HUES48 (cell line): ENCODE measurements around the gene PPP1R1B.

Experiments used
- H3K27ac ChIP-seq: one replicate; pipeline ENCODE4 v1.7.0; 2013; ENCODE audit warnings: low read depth, low read length, inconsistent platforms
- H3K27me3 ChIP-seq: 2 replicates; pipeline ENCODE4 v1.6.1; 2013; ENCODE audit warnings: mild to moderate bottlenecking, low read length; ENCODE audit not compliant: control insufficient read depth, insufficient read depth
- H3K36me3 ChIP-seq: 2 replicates; pipeline ENCODE4 v1.6.1; 2013; ENCODE audit warnings: low read length; ENCODE audit not compliant: control insufficient read depth, insufficient read depth
- H3K4me1 ChIP-seq: 2 replicates; pipeline ENCODE4 v1.6.1; 2013; ENCODE audit warnings: mild to moderate bottlenecking, low read length; ENCODE audit not compliant: control insufficient read depth, insufficient read depth
- H3K4me3 ChIP-seq: 2 replicates; pipeline ENCODE4 v1.5.1; 2013; ENCODE audit warnings: mild to moderate bottlenecking, low read depth, low read length
- H3K9ac ChIP-seq: 2 replicates; pipeline ENCODE4 v1.6.1; 2013; ENCODE audit warnings: mild to moderate bottlenecking, low read depth, low read length, moderate library complexity
- H3K9me3 ChIP-seq: 2 replicates; pipeline ENCODE4 v1.6.1; 2013; ENCODE audit warnings: low read length; ENCODE audit not compliant: control insufficient read depth, insufficient read depth

Gene PPP1R1B

GRCh38 chr17:39650121-39650579, 23.4 kb downstream of the PPP1R1B start:
- no peak overlapping the region for H3K27ac ChIP-seq
- peaks cover 23% of the 10 kb centered on the region for H3K4me1 ChIP-seq
- H3K9me3 ChIP-seq, result no peaks in the 10 kb centered on the region
- H3K27me3 ChIP-seq, result no peaks in the 10 kb centered on the region
- no peaks in the 10 kb centered on the region for H3K36me3 ChIP-seq
- H3K4me3 ChIP-seq, result no peak overlapping the region
- no peak overlapping the region for H3K9ac ChIP-seq

DNA sequence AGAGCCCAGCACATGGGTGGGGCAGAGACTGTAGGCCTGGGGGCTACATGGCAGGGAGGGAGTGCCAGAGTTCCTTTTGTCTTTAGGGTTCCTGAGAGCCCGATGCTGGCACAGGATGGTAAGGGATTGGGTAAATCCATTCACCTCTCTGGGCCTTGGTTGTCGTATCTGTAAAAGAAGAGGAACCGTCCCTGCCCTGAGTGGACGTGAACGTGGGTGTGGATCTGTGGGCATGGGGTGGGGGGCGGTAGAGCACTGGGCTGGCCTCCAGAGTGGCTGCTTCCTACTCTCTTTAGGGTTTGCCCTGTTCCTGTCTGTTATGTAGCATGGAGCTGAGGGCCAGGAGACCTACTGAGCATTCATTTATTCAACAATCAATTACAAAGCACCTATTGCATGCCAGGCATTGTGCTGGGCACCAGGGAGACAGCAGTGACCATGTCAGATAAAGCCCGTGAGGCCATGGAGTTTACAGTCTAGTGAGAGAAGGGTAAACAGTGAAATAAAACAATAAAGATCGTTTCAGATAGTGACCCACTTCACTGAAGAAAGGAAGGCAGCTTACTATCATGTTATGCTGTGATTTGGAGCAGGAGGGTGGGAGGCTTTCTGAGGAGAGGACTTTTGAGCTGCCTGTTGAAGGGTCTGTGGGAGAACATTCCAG, 25.3 kb downstream of the PPP1R1B start:
- no peak overlapping the region for H3K4me3 ChIP-seq
- no peak overlapping the region for H3K9ac ChIP-seq
- H3K27ac ChIP-seq, result peak overlapping the region; percentile 78
- no peaks in the 10 kb centered on the region for H3K9me3 ChIP-seq
- no peaks in the 10 kb centered on the region for H3K36me3 ChIP-seq
- no peaks in the 10 kb centered on the region for H3K27me3 ChIP-seq
- peaks cover 19% of the 10 kb centered on the region for H3K4me1 ChIP-seq

DNA sequence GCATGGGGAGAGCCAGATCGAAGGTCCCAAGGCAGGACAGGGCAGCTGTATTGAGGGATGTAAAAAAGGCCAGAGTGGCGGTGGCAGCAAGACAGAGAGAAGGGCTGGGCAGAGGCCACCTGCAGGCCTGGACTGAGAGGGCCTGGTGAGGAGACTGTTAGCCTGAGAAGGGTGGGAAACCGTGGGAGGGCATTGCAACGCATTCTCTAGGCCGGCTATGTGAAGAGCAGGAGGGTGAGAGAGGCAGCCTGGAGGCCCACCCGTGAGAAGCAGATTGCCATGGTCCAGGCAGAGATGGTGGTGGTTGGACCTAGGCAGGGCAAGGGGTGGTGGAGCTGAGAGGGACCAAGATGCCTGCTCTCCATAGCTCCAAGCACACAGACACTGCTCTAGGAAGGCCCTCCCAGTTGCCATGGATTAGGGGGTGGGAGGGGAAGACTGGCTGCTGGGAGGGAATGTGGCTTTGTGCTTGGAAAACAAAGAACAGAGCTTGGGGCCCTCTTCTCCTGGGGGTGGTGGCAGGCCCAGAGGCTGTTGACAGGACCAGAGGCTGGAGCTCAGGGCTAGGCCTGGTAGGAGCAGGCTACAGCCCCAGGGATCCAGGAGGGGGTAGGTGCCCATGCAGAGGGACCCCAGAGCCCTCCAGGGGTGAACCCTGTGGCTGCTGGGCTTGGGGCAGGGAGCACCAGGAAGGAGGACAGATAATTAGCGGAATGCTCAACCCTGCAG, 26.0 kb downstream of the PPP1R1B start:
- Histone ChIP-seq H3K9ac (no peak overlapping the region), H3K27ac (peak overlapping the region; percentile 78), H3K4me3 (no peak overlapping the region), H3K9me3 (no peaks in the 10 kb centered on the region), H3K27me3 (no peaks in the 10 kb centered on the region), H3K36me3 (no peaks in the 10 kb centered on the region), H3K4me1 (peaks cover 19% of the 10 kb centered on the region)

DNA sequence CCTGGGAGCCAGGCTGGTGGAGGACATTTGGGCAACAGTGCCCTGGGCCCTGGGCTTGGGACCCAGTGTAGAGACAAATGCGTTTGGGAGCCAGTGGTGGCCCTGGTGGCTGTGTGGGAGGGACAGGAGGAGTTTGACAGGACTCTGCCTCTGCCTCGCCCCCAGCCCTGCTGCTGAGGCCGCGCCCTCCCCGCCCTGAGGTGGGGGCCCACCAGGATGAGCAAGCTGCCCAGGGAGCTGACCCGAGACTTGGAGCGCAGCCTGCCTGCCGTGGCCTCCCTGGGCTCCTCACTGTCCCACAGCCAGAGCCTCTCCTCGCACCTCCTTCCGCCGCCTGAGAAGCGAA, 26.5 kb downstream of the PPP1R1B start:
- Histone ChIP-seq H3K4me1 (peaks cover 23% of the 10 kb centered on the region), H3K9ac (no peak overlapping the region)

GRCh38 chr17:39653662-39654331, 27.0 kb downstream of the PPP1R1B start:
- H3K4me1 ChIP-seq, result peaks cover 25% of the 10 kb centered on the region
- H3K4me3 ChIP-seq, result no peak overlapping the region
- H3K27me3 ChIP-seq, result no peaks in the 10 kb centered on the region
- H3K27ac ChIP-seq, result peak overlapping the region; percentile 78
- no peaks in the 10 kb centered on the region for H3K9me3 ChIP-seq
- H3K36me3 ChIP-seq, result no peaks in the 10 kb centered on the region
- H3K9ac ChIP-seq, result no peak overlapping the region

More for the DNA sequence above, 26.5 kb downstream of the PPP1R1B start:
- H3K9me3 ChIP-seq, result no peaks in the 10 kb centered on the region
- no peaks in the 10 kb centered on the region for H3K27me3 ChIP-seq
- H3K36me3 ChIP-seq, result no peaks in the 10 kb centered on the region
- no peak overlapping the region for H3K4me3 ChIP-seq
- H3K27ac ChIP-seq, result peak overlapping the region; percentile 78

DNA sequence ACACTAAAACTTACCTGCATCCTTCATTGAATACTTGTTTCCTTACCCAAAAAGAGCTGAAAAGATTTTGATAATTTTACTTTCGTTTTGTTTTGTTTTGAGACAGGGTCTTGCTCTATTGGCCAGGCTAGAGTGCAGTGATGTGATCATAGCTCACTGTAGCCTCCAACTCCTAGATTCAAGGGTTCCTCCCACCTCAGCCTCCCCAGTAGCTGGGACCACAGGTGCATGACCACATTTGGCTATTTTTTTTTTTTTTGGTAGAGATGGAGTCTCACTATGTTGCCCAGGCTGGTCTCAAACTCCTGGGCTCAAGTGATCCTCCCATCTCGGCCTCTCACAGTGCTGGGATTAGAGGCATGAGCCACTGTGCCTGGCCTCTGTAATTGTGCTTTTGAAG, 28.4 kb downstream of the PPP1R1B start:
- Histone ChIP-seq H3K27ac (no peak overlapping the region), H3K27me3 (no peaks in the 10 kb centered on the region), H3K9me3 (no peaks in the 10 kb centered on the region), H3K9ac (no peak overlapping the region), H3K4me1 (peaks cover 25% of the 10 kb centered on the region), H3K36me3 (peaks cover 5% of the 10 kb centered on the region; the same call in 1 of the 2 replicates), H3K4me3 (no peak overlapping the region)

DNA sequence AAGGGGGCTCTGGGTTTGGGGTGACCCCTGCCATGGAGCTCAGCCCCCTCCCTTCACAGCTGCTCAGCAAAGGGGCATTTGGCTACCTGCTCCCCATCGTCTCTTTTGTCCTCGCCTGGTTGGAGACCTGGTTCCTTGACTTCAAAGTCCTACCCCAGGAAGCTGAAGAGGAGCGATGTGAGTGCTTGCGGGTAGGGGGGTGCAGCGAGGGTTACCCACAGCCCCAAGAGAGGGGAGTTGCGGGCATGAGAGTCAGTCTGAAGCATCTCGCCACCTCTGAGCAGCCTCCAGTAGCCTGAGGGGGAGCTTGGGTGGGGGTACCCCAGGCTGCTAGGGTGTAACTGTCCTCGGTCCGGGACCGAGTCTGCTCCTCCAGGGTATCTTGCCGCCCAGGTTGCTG, 31.6 kb downstream of the PPP1R1B start:
- H3K4me1 ChIP-seq, result peaks cover 22% of the 10 kb centered on the region; the same call in 1 of the 2 replicates
- no peaks in the 10 kb centered on the region for H3K27me3 ChIP-seq
- no peak overlapping the region for H3K4me3 ChIP-seq
- H3K9ac ChIP-seq, result no peak overlapping the region
- H3K9me3 ChIP-seq, result no peaks in the 10 kb centered on the region
- peaks cover 20% of the 10 kb centered on the region for H3K36me3 ChIP-seq
- no peak overlapping the region for H3K27ac ChIP-seq

- Histone ChIP-seq H3K36me3 (peaks cover 20% of the 10 kb centered on the region), H3K27ac (no peak overlapping the region), H3K27me3 (no peaks in the 10 kb centered on the region), H3K4me1 (peaks cover 20% of the 10 kb centered on the region; the same call in 1 of the 2 replicates), H3K9ac (no peak overlapping the region), H3K9me3 (no peaks in the 10 kb centered on the region), H3K4me3 (no peak overlapping the region)
Observed at GRCh38 chr17:39658760-39659159, 32.0 kb downstream of the PPP1R1B start.

DNA sequence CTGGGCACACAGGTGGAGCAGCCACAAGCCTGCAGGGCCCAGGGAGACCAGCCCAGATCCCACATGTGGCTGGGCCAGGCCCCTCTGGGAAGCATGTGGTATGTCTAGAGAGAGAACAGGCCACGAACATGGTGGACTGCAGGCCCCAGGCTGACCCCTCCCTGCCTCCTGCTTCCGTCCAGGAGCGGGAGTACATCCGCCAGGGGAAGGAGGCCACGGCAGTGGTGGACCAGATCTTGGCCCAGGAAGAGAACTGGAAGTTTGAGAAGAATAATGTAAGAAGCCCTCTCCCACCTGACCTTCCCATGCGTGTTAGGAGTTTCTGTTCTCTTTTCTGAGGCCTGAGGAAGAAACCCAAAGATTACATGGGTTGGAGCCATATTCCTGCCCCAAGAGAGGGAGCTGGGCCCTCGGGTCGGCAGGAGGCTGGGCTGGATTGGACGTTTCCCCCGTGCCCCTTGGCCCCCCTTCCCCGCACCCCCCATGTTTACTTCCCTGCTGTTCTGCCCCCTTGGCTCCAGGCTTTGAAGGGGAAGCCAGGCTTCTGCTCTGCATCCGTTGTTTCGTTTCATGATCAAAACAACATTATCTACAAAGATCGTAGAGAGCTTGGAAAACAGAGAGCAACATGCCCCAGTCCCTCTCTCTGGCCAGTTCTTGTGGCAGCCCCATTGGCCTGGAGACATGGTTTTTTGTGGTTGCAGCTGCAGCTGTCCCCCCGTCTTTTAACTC, 32.7 kb downstream of the PPP1R1B start:
- peaks cover 26% of the 10 kb centered on the region for H3K4me1 ChIP-seq
- no peaks in the 10 kb centered on the region for H3K9me3 ChIP-seq
- no peaks in the 10 kb centered on the region for H3K27me3 ChIP-seq
- H3K36me3 ChIP-seq, result peaks cover 20% of the 10 kb centered on the region
- H3K27ac ChIP-seq, result no peak overlapping the region
- no peak overlapping the region for H3K4me3 ChIP-seq
- no peak overlapping the region for H3K9ac ChIP-seq

DNA sequence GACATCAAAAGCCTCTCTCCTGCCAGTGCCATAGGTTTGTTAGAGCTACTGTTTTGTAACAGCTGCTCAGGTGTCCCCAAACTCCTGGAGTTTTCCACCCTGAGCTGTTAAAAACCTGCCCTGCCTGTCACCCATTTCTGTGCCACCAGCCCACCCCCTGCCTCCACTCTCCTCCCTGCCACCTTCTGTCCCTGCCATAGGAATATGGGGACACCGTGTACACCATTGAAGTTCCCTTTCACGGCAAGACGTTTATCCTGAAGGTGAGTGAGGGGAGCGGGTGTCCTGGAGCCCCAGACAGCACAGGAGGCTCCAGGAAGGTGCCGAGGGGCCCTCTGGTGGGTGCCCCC, 33.2 kb downstream of the PPP1R1B start:
- peaks cover 20% of the 10 kb centered on the region for H3K36me3 ChIP-seq
- H3K9ac ChIP-seq, result no peak overlapping the region
- H3K4me3 ChIP-seq, result no peak overlapping the region
- no peaks in the 10 kb centered on the region for H3K9me3 ChIP-seq
- H3K4me1 ChIP-seq, result peaks cover 31% of the 10 kb centered on the region
- H3K27me3 ChIP-seq, result no peaks in the 10 kb centered on the region
- no peak overlapping the region for H3K27ac ChIP-seq
